Naive thymus-derived CD4-positive, alpha-beta T cell (primary cell): Measurements from ENCODE around the gene JMJD7. TPM values are rescaled to one million over a fixed set of nuclear protein-coding genes. Genes with fewer than 3 reads are reported as not detected.

ENCODE experiments used
- ATAC-seq: fragments of 150-1000 bp; cut with Tn5 transposase; 2 replicates; pipeline ENCODE4 v1.10.0; 2021; ENCODE audit warnings: mild to moderate bottlenecking, moderate library complexity
- CTCF ChIA-PET: fragments of 350-600 bp; sonication (Branson Sonifier 250); formaldehyde crosslinking; loops from one replicate; lab custom pipeline; 2021; ENCODE audit warnings: antibody characterized with exemption; lab: Charles Lee
- POLR2A ChIA-PET: fragments of 350-600 bp; sonication (Branson Sonifier 250); formaldehyde crosslinking; loops from one replicate; lab custom pipeline; 2021; ENCODE audit warnings: antibody characterized with exemption, inconsistent platforms; lab: Charles Lee
- DNase-seq, 9 donors: peaks; one replicate each; pipeline versions ENCODE4 v3.0.0 to v3.0.0-alpha.2; 2020 to 2022; ENCODE audit warnings: mixed read lengths in 1 of 9
- H3K27ac ChIP-seq: one replicate; pipeline ENCODE4 v1.7.0; 2013; ENCODE audit warnings: mild to moderate bottlenecking, low read depth, low read length, moderate library complexity
- H3K27me3 ChIP-seq, 2 donors: one replicate each; pipeline ENCODE4 v1.7.0; 2013; ENCODE audit warnings: low read length in 2 of 2, mild to moderate bottlenecking in 2 of 2, moderate library complexity in 2 of 2; ENCODE audit not compliant: control insufficient read depth in 2 of 2, insufficient read depth in 2 of 2
- H3K36me3 ChIP-seq, 3 experiments: 1 replicate in 2 of 3; 2 replicates in 1 of 3; pipeline ENCODE4 v1.7.0; 2013; ENCODE audit warnings: low read length in 3 of 3, mild to moderate bottlenecking in 3 of 3, moderate library complexity in 1 of 3; ENCODE audit not compliant: insufficient read depth in 3 of 3, control insufficient read depth in 2 of 3
- H3K4me1 ChIP-seq, 2 donors: one replicate each; pipeline ENCODE4 v1.7.0; 2013; ENCODE audit warnings: low read length in 2 of 2, mild to moderate bottlenecking in 2 of 2, moderate library complexity in 1 of 2; ENCODE audit not compliant: control insufficient read depth in 2 of 2, insufficient read depth in 2 of 2
- H3K4me3 ChIP-seq: 2 replicates; pipeline ENCODE4 v1.7.0; 2013; ENCODE audit warnings: mild to moderate bottlenecking, low read length
- H3K9me3 ChIP-seq, 3 experiments: 1 replicate in 2 of 3; 2 replicates in 1 of 3; pipeline ENCODE4 v1.7.0; 2013; ENCODE audit warnings: low read length in 3 of 3; ENCODE audit not compliant: control insufficient read depth in 2 of 3
- H3K27ac Mint-ChIP-seq, 9 donors: one replicate each; pipeline ENCODE4 v1.8.0; 2020 to 2022; ENCODE audit warnings: mixed read lengths in 9 of 9, mild to moderate bottlenecking in 8 of 9, moderate library complexity in 5 of 9, inconsistent platforms in 2 of 9
- H3K27me3 Mint-ChIP-seq, 5 donors: one replicate each; pipeline ENCODE4 v1.8.0; 2021 to 2022; ENCODE audit warnings: mixed read lengths in 5 of 5, mild to moderate bottlenecking in 1 of 5
- H3K36me3 Mint-ChIP-seq, 5 donors: one replicate each; pipeline ENCODE4 v1.8.0; 2020 to 2022; ENCODE audit warnings: mixed read lengths in 5 of 5, mild to moderate bottlenecking in 3 of 5, inconsistent platforms in 1 of 5
- H3K4me1 Mint-ChIP-seq, 7 donors: one replicate each; pipeline ENCODE4 v1.8.0; 2020 to 2022; ENCODE audit warnings: mixed read lengths in 7 of 7, mild to moderate bottlenecking in 3 of 7, inconsistent platforms in 1 of 7
- H3K4me3 Mint-ChIP-seq, 10 donors: one replicate each; pipeline ENCODE4 v1.8.0; 2020 to 2022; ENCODE audit warnings: mild to moderate bottlenecking in 10 of 10, mixed read lengths in 10 of 10, moderate library complexity in 6 of 10, inconsistent platforms in 2 of 10
- H3K9me3 Mint-ChIP-seq, 11 donors: one replicate each; pipeline ENCODE4 v1.8.0; 2020 to 2022; ENCODE audit warnings: mixed read lengths in 11 of 11, mild to moderate bottlenecking in 4 of 11, inconsistent platforms in 1 of 11, moderate library complexity in 1 of 11
- intact Hi-C, 2 donors: fragments of 100-400 bp; cut with micrococcal nuclease; formaldehyde crosslinking; loops; one replicate each; pipeline ENCODE4 v1.15.1; 2023
- polyA plus RNA-seq, 2 donors: library from polyadenylated mRNA; unstranded; fragments of 300-500 nt; fragmentation: Illumina TruSeq; gene quantifications; one replicate each; pipeline ENCODE4 v1.2.3, GENCODE V29; 2021
- total RNA-seq, 6 experiments: library from RNA in 5 of 6; stranded (reverse) in 5 of 6; gene quantifications; 1 replicate in 5 of 6; 2 replicates in 1 of 6; pipeline ENCODE4 v1.2.3 and lab custom pipeline; 2021 to 2026

The JMJD7 gene
- total and polyA plus RNA-seq, 7 experiments from 2014 or later, result 22.4 to 83.7 (median 36.4) TPM

GRCh38 chr15:41840673-41841072 lies 12.8 kb downstream of the JMJD7 start:
- no peak for ATAC-seq
- DNase-seq, result no peak
- POLR2A ChIA-PET, result no interaction called here
- no peaks in the 10 kb centered on the region for H3K27me3 Mint-ChIP-seq
- CTCF ChIA-PET, result interaction anchor here (1.6 kb wide), 1 partner anchor 63 kb away, joined by 3 read pairs; no protein-coding TSS in a partner anchor
- no peak overlapping the region for H3K27ac ChIP-seq
- H3K4me3 Mint-ChIP-seq, result no peak overlapping the region
- H3K27me3 ChIP-seq, result no peaks in the 10 kb centered on the region
- intact Hi-C loops, result no loop called here
- peaks cover 0 to 5% (median 0%) of the 10 kb centered on the region in 7 donors for H3K4me1 Mint-ChIP-seq
- H3K36me3 Mint-ChIP-seq, result peaks cover 0 to 5% (median 2%) of the 10 kb centered on the region in 5 donors
- H3K36me3 ChIP-seq, result peaks cover 4 to 84% (median 8%) of the 10 kb centered on the region in 3 experiments
- H3K4me1 ChIP-seq, result no peaks in the 10 kb centered on the region
- H3K27ac Mint-ChIP-seq, result no peak overlapping the region
- no peaks in the 10 kb centered on the region for H3K9me3 ChIP-seq
- H3K4me3 ChIP-seq, result no peak overlapping the region
- no peaks in the 10 kb centered on the region for H3K9me3 Mint-ChIP-seq

GRCh38 chr15:41841131-41841530 lies 13.2 kb downstream of the JMJD7 start:
- Histone ChIP-seq H3K4me1 (no peaks in the 10 kb centered on the region), H3K9me3 (no peaks in the 10 kb centered on the region), H3K27me3 (no peaks in the 10 kb centered on the region), H3K36me3 (peaks cover 4 to 84% (median 8%) of the 10 kb centered on the region in 3 experiments), H3K4me3 (no peak overlapping the region), H3K27ac (no peak overlapping the region)
- ATAC-seq (no peak), DNase-seq (no peak)
- Mint-ChIP-seq H3K27me3 (no peaks in the 10 kb centered on the region), H3K4me3 (no peak overlapping the region), H3K4me1 (peaks cover 0 to 5% (median 0%) of the 10 kb centered on the region in 7 donors), H3K27ac (peak overlapping the region in 1 of 9 donors; percentile 25), H3K9me3 (no peaks in the 10 kb centered on the region), H3K36me3 (peaks cover 0 to 5% (median 2%) of the 10 kb centered on the region in 5 donors)
- POLR2A ChIA-PET, result no interaction called here
- intact Hi-C loops, result no loop called here
- CTCF ChIA-PET, result interaction anchor here (1.6 kb wide), 1 partner anchor 63 kb away, joined by 3 read pairs; no protein-coding TSS in a partner anchor

GRCh38 chr15:41842229-41842628 lies 14.3 kb downstream of the JMJD7 start:
- Mint-ChIP-seq H3K4me3 (no peak overlapping the region), H3K27me3 (no peaks in the 10 kb centered on the region), H3K4me1 (peaks cover 0 to 3% (median 0%) of the 10 kb centered on the region in 7 donors), H3K9me3 (no peaks in the 10 kb centered on the region), H3K36me3 (peaks cover 0 to 5% (median 1%) of the 10 kb centered on the region in 5 donors), H3K27ac (peak overlapping the region in 1 of 9 donors; percentile 80)
- no peaks in the 10 kb centered on the region for H3K4me1 ChIP-seq
- ChIA-PET POLR2A (no interaction called here), CTCF (no interaction called here)
- ATAC-seq, result no peak
- H3K27ac ChIP-seq, result no peak overlapping the region
- H3K4me3 ChIP-seq, result no peak overlapping the region
- peaks cover 4 to 88% (median 8%) of the 10 kb centered on the region in 3 experiments for H3K36me3 ChIP-seq
- no peaks in the 10 kb centered on the region for H3K27me3 ChIP-seq
- H3K9me3 ChIP-seq, result no peaks in the 10 kb centered on the region
- intact Hi-C loops, result no loop called here
- DNase-seq, result no peak

DNA sequence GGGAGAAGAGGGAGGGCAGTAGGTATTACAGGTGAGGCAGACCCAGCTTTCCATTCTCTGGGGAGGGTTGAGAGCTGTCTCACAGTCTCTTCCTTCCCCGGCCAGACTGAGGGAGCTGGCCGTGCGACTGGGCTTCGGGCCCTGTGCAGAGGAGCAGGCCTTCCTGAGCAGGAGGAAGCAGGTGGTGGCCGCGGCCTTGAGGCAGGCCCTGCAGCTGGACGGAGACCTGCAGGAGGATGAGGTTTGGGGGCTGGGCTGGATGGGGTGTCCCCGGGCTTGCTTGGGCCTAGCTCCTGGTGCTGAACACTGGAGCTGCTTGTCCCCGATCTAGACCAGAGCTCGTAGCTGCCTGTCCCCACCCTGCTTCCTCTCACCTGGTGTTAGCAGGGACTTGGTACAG lies 15.7 kb downstream of the JMJD7 start:
- ATAC-seq (no peak), DNase-seq (no peak)
- H3K27ac Mint-ChIP-seq, result peak overlapping the region in 1 of 9 donors; percentile 2
- Histone ChIP-seq H3K36me3 (peaks cover 4 to 92% (median 8%) of the 10 kb centered on the region in 3 experiments), H3K27ac (no peak overlapping the region), H3K4me3 (no peak overlapping the region), H3K9me3 (no peaks in the 10 kb centered on the region), H3K4me1 (no peaks in the 10 kb centered on the region), H3K27me3 (no peaks in the 10 kb centered on the region)
- no peaks in the 10 kb centered on the region for H3K27me3 Mint-ChIP-seq
- H3K9me3 Mint-ChIP-seq, result no peaks in the 10 kb centered on the region
- POLR2A ChIA-PET, result no interaction called here
- H3K4me3 Mint-ChIP-seq, result no peak overlapping the region
- H3K4me1 Mint-ChIP-seq, result peaks cover 0 to 1% (median 0%) of the 10 kb centered on the region in 7 donors
- CTCF ChIA-PET, result interaction anchor here (1.3 kb wide), 1 partner anchor 240 kb away, joined by 4 read pairs; no protein-coding TSS in a partner anchor
- H3K36me3 Mint-ChIP-seq, result peaks cover 0 to 5% (median 3%) of the 10 kb centered on the region in 5 donors
- intact Hi-C loops, result no loop called here

GRCh38 chr15:41844814-41845213 lies 16.9 kb downstream of the JMJD7 start:
- DNase-seq (no peak), ATAC-seq (no peak)
- intact Hi-C loops, result no loop called here
- Mint-ChIP-seq H3K4me1 (peaks cover 0 to 1% (median 0%) of the 10 kb centered on the region in 7 donors), H3K36me3 (peaks cover 0 to 5% (median 3%) of the 10 kb centered on the region in 5 donors), H3K4me3 (no peak overlapping the region), H3K9me3 (no peaks in the 10 kb centered on the region), H3K27me3 (no peaks in the 10 kb centered on the region), H3K27ac (no peak overlapping the region)
- no peak overlapping the region for H3K4me3 ChIP-seq
- no peaks in the 10 kb centered on the region for H3K27me3 ChIP-seq
- no peak overlapping the region for H3K27ac ChIP-seq
- H3K4me1 ChIP-seq, result no peaks in the 10 kb centered on the region
- H3K9me3 ChIP-seq, result no peaks in the 10 kb centered on the region
- ChIA-PET POLR2A (no interaction called here), CTCF (interaction anchor here (1.2 to 1.3 kb wide), 2 partner anchors 32 to 241 kb away, joined by 3 to 4 read pairs; no protein-coding TSS in a partner anchor)
- peaks cover 4 to 87% (median 8%) of the 10 kb centered on the region in 3 experiments for H3K36me3 ChIP-seq

- DNase-seq (no peak), ATAC-seq (no peak)
- Mint-ChIP-seq H3K9me3 (no peaks in the 10 kb centered on the region), H3K27ac (no peak overlapping the region), H3K4me3 (no peak overlapping the region), H3K4me1 (peaks cover 0 to 1% (median 0%) of the 10 kb centered on the region in 7 donors), H3K27me3 (no peaks in the 10 kb centered on the region), H3K36me3 (peaks cover 0 to 5% (median 3%) of the 10 kb centered on the region in 5 donors)
- H3K27ac ChIP-seq, result no peak overlapping the region
- H3K27me3 ChIP-seq, result no peaks in the 10 kb centered on the region
- CTCF ChIA-PET, result interaction anchor here (1.2 kb wide), 1 partner anchor 56 kb away, joined by 6 read pairs; no protein-coding TSS in a partner anchor
- peaks cover 0 to 63% (median 0%) of the 10 kb centered on the region in 3 experiments for H3K36me3 ChIP-seq
- intact Hi-C loops, result no loop called here
- H3K4me3 ChIP-seq, result no peak overlapping the region
- H3K9me3 ChIP-seq, result no peaks in the 10 kb centered on the region
- no peaks in the 10 kb centered on the region for H3K4me1 ChIP-seq
- POLR2A ChIA-PET, result no interaction called here
These were observed 19.3 kb downstream of the JMJD7 start for GRCh38 chr15:41847206-41847605.

DNA sequence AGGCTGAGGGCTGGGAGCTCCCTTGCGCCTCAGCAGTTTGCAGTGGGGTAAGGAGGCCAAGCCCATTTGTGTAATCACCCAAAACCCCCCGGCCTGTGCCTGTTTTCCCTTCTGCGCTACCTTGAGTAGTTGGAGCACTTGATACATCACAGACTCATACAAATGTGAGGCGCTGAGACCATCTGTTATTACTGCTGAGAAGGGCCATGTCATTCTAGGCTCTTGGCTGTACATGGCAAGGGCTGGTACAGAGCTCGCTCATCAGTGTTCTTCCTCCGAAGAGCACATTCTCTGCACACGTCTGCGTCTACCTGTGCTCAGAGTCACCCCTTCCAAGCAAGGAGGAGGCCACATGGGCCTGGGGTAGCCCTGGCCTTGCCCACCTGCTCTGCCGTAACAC lies 20.1 kb downstream of the JMJD7 start:
- Histone ChIP-seq H3K9me3 (no peaks in the 10 kb centered on the region), H3K36me3 (peaks cover 0 to 56% (median 0%) of the 10 kb centered on the region in 3 experiments), H3K4me1 (no peaks in the 10 kb centered on the region), H3K27ac (no peak overlapping the region), H3K27me3 (no peaks in the 10 kb centered on the region), H3K4me3 (no peak overlapping the region)
- peaks cover 0 to 5% (median 3%) of the 10 kb centered on the region in 5 donors for H3K36me3 Mint-ChIP-seq
- DNase-seq (no peak), ATAC-seq (no peak)
- CTCF ChIA-PET, result interaction anchor here (0.6 kb wide), 1 partner anchor 209 kb away, joined by 3 read pairs; no protein-coding TSS in a partner anchor
- no peaks in the 10 kb centered on the region for H3K27me3 Mint-ChIP-seq
- no peak overlapping the region for H3K4me3 Mint-ChIP-seq
- POLR2A ChIA-PET, result no interaction called here
- peak overlapping the region in 3 of 9 donors; percentile 44 to 46 (median 44) for H3K27ac Mint-ChIP-seq
- intact Hi-C loops, result no loop called here
- no peaks in the 10 kb centered on the region for H3K9me3 Mint-ChIP-seq
- peaks cover 0 to 1% (median 0%) of the 10 kb centered on the region in 7 donors for H3K4me1 Mint-ChIP-seq
